Peyer's patch (tissue), 4 donors: ENCODE results near the gene PRLH.

ENCODE experiments used
- CTCF ChIP-seq, 6 experiments: fragments of 450-650 bp in 4 of 6; fragments of 200-600 bp in 2 of 6; sonication (generic) in 1 of 6; IDR thresholded peaks; one replicate each; pipeline ENCODE4 v1.5.1; 2017 to 2019; ENCODE audit warnings: antibody characterized with exemption in 6 of 6, mild to moderate bottlenecking in 3 of 6, moderate library complexity in 1 of 6
- POLR2A ChIP-seq, 2 donors: fragments of 450-650 bp; IDR thresholded peaks; one replicate each; pipeline ENCODE4 v1.5.1; 2017; ENCODE audit warnings: antibody characterized with exemption in 2 of 2, mild to moderate bottlenecking in 2 of 2, moderate library complexity in 2 of 2

GRCh38 chr2:237602409-237602808, 36.0 kb downstream of the PRLH start:
- TF ChIP-seq POLR2A (IDR thresholded peaks at IDR 0.05) = no peak
- no peak for TF ChIP-seq CTCF (IDR thresholded peaks at IDR 0.05)
